KMS-11 (cell line): ENCODE measurements around the gene TXNIP.

ENCODE experiments used
- H2AFZ ChIP-seq: fragments of 200-600 bp; sonication (generic); 2 replicates; pipeline ENCODE4 v1.6.1; 2016; ENCODE audit warnings: antibody characterized with exemption, mixed run types, low read depth
- H3K27ac ChIP-seq: fragments of 200-600 bp; sonication (generic); 2 replicates; pipeline ENCODE4 v1.6.1; 2016; ENCODE audit warnings: mild to moderate bottlenecking, mixed run types
- H3K27me3 ChIP-seq: fragments of 200-600 bp; sonication (generic); 2 replicates; pipeline ENCODE4 v1.6.1; 2017; ENCODE audit warnings: mild to moderate bottlenecking, low read depth, mixed run types, moderate library complexity; ENCODE audit not compliant: insufficient read depth
- H3K36me3 ChIP-seq: fragments of 200-600 bp; sonication (generic); 2 replicates; pipeline ENCODE4 v1.6.1; 2017; ENCODE audit warnings: mild to moderate bottlenecking, mixed run types; ENCODE audit not compliant: insufficient read depth
- H3K4me1 ChIP-seq: fragments of 200-600 bp; sonication (generic); 2 replicates; pipeline ENCODE4 v1.6.1; 2016; ENCODE audit warnings: mild to moderate bottlenecking, low read depth, mixed run types; ENCODE audit not compliant: poor library complexity, severe bottlenecking
- H3K4me2 ChIP-seq: fragments of 200-600 bp; sonication (generic); 2 replicates; pipeline ENCODE4 v1.7.0; 2016; ENCODE audit warnings: mild to moderate bottlenecking, mixed run types
- H3K4me3 ChIP-seq: fragments of 200-600 bp; sonication (generic); IDR thresholded peaks from 2 replicates; pipeline ENCODE4 v1.6.1; 2017; ENCODE audit warnings: low read depth, low read length, mixed read lengths; ENCODE audit not compliant: insufficient read depth
- H3K79me2 ChIP-seq: fragments of 200-600 bp; sonication (generic); 2 replicates; pipeline ENCODE4 v1.6.1; 2016; ENCODE audit warnings: low read depth, mixed run types; ENCODE audit not compliant: insufficient read depth
- H3K9ac ChIP-seq: fragments of 200-600 bp; sonication (generic); 2 replicates; pipeline ENCODE4 v1.6.1; 2016; ENCODE audit warnings: mild to moderate bottlenecking, mixed run types
- H4K20me1 ChIP-seq: fragments of 200-600 bp; sonication (generic); 2 replicates; pipeline ENCODE4 v1.6.1; 2016; ENCODE audit warnings: mild to moderate bottlenecking, mixed run types; ENCODE audit not compliant: insufficient read depth
- CTCF ChIP-seq: fragments of 200-600 bp; sonication (generic); conservative IDR thresholded peaks from 2 replicates; pipeline ENCODE4 v1.6.1; 2017; ENCODE audit warnings: low read depth, mild to moderate bottlenecking, antibody characterized with exemption, low read length, moderate library complexity, mixed read lengths

Gene TXNIP

GRCh38 chr1:145956781-145957442 is 39.5 kb downstream of the TXNIP start:
- Histone ChIP-seq H3K27me3 (no peaks in the 10 kb centered on the region), H3K4me1 (peaks cover 28% of the 10 kb centered on the region), H3K4me2 (peak overlapping the region; percentile 77), H2AFZ (peak overlapping the region; percentile 63), H4K20me1 (no peaks in the 10 kb centered on the region), H3K27ac (peak overlapping the region; percentile 50), H3K79me2 (peaks cover 4% of the 10 kb centered on the region; the same call in 1 of the 2 replicates), H3K4me3 (peak overlapping the region; percentile 94), H3K9ac (peak overlapping the region; percentile 65), H3K36me3 (no peaks in the 10 kb centered on the region)
- no peak for TF ChIP-seq CTCF

DNA sequence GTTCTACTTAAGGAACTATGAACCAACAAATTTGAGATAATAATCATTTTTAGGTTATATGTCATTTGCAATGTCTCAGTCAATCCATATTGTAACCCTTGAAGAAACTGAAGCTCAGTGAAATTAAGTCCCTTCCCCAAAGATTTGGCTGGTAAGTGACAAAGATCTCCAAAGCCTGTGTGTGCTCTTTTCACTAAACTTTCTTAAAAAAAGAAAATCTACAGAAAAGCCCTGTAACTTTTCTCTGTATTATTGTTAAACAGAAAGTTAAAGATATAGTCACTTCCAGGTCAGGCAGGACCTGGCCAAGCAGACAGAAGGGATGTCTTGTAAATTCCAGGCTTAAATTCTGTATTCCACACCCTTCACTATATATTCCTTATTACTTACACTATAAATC is 40.0 kb downstream of the TXNIP start:
- H3K27me3 ChIP-seq, result no peaks in the 10 kb centered on the region
- H3K36me3 ChIP-seq, result no peaks in the 10 kb centered on the region
- H3K27ac ChIP-seq, result no peak overlapping the region
- H3K4me2 ChIP-seq, result peak overlapping the region; percentile 77
- peak overlapping the region; percentile 63; the same call in 1 of the 2 replicates for H2AFZ ChIP-seq
- peaks cover 28% of the 10 kb centered on the region for H3K4me1 ChIP-seq
- 0 out of 2 replicates have a peak overlapping the region, but pooled peaks have one; percentile 65 for H3K9ac ChIP-seq
- H3K4me3 ChIP-seq, result no peak overlapping the region
- H4K20me1 ChIP-seq, result no peaks in the 10 kb centered on the region
- H3K79me2 ChIP-seq, result peaks cover 4% of the 10 kb centered on the region; the same call in 1 of the 2 replicates
- TF ChIP-seq CTCF, result no peak

- Histone ChIP-seq H3K27me3 (no peaks in the 10 kb centered on the region), H3K36me3 (no peaks in the 10 kb centered on the region), H3K4me1 (peaks cover 28% of the 10 kb centered on the region), H3K79me2 (peaks cover 4% of the 10 kb centered on the region; the same call in 1 of the 2 replicates), H3K4me3 (no peak overlapping the region), H2AFZ (no peak overlapping the region), H4K20me1 (no peaks in the 10 kb centered on the region), H3K4me2 (peak overlapping the region; percentile 77; the same call in 1 of the 2 replicates), H3K9ac (no peak overlapping the region), H3K27ac (no peak overlapping the region)
- no peak for TF ChIP-seq CTCF
These were observed 40.9 kb downstream of the TXNIP start for GRCh38 chr1:145955436-145955835.

DNA sequence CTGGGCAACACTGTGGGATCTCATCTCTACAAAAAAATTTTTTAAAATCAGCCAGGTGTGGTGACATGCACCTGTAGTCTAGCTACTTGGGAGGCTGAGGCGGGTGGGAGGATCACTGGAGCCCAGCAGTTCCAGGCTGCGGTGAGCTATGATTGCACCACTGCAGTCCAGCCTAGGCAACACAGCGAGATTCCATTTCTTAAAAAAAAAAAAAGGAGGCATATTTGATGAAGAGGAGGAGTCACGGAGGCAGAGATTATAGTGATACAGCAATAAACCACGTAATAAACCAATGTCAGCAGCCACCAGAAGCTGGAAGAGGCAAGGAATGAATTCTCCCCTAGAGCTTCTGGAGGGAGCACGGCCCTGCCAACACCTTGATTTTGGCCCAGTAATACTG is 42.5 kb downstream of the TXNIP start:
- Histone ChIP-seq H3K79me2 (peaks cover 4% of the 10 kb centered on the region; the same call in 1 of the 2 replicates), H4K20me1 (no peaks in the 10 kb centered on the region), H3K4me1 (peaks cover 25% of the 10 kb centered on the region), H3K4me2 (no peak overlapping the region), H3K27me3 (no peaks in the 10 kb centered on the region), H3K4me3 (no peak overlapping the region), H3K36me3 (no peaks in the 10 kb centered on the region), H2AFZ (no peak overlapping the region), H3K27ac (no peak overlapping the region), H3K9ac (no peak overlapping the region)
- TF ChIP-seq CTCF, result no peak
